ENCODE data around the gene PHACTR2. TPM values are rescaled to one million over a fixed set of nuclear protein-coding genes. Genes with fewer than 3 reads are reported as not detected.

PHACTR2 gene
- total and polyA plus RNA-seq, 10 of the 15 experiments (the other 5 are each of a cell fraction or from before 2014, with no cell fraction given), result 1.4 to 19.1 (median 5.3) TPM

DNA sequence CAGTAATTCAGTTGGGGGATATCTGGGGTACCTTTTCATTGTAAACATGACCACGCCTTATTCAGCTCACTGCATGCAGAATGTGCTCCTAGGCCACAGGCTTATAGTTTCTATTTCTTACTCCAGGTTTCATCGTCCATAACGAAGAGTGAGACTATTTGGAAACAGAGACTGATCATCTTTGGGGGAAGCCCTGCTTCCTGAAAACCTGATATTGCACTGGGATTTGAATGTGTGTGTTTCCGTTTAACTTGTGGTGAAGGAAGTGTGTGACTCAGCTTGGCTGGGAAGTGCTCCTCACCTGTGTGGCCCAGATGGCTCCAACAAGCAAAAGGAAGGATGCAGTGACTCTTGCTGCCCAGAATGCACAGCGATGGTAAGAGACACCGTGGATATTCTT lies 145.8 kb downstream of the PHACTR2 start:
- SMC1A ChIA-PET (ENCODE audit: uncharacterized antibody, unreplicated experiment), result no interaction called here
- Histone ChIP-seq H3K36me3 (ENCODE audit: control insufficient read depth in 2 of 2, insufficient read depth in 2 of 2, low read length in 1 of 2) (no peaks in the 10 kb centered on the region), H3K4me2 (ENCODE audit: control insufficient read depth, insufficient read depth) (no peak overlapping the region), H3K9ac (ENCODE audit: control insufficient read depth, insufficient read depth, low read length) (no peak overlapping the region), H3K4me3 (no peak overlapping the region), H3K27me3 (replicated peaks in 1 of 2; ENCODE audit: control insufficient read depth in 2 of 2, insufficient read depth in 2 of 2, low read length in 1 of 2) (no peaks in the 10 kb centered on the region), H3K9me3 (replicated peaks; ENCODE audit: control insufficient read depth, insufficient read depth, low read length) (no peaks in the 10 kb centered on the region), H2AFZ (ENCODE audit: control insufficient read depth, low read depth, low read length) (no peak overlapping the region), H4K20me1 (ENCODE audit: control insufficient read depth, insufficient read depth) (no peaks in the 10 kb centered on the region), H3K79me2 (ENCODE audit: control insufficient read depth, insufficient read depth, low read length) (no peaks in the 10 kb centered on the region), H3K27ac (ENCODE audit: control insufficient read depth, insufficient read depth) (no peak overlapping the region), H3K4me1 (ENCODE audit: control insufficient read depth, insufficient read depth, low read length) (no peaks in the 10 kb centered on the region)
- FAIRE-seq (no peak), ATAC-seq (no peak), DNase-seq (ENCODE audit: low read depth, low spot score) (no peak)
- intact Hi-C loops (cut with micrococcal nuclease; ENCODE audit: unreplicated experiment) (no loop called here), in situ Hi-C loops (cut with MboI) (no loop called here)
- BruUV-seq (replicated peaks), result no TSS peak
- CTCF ChIA-PET, result no interaction called here
- POLR2A ChIA-PET, result no interaction called here
- RAD21 ChIA-PET (ENCODE audit: unreplicated experiment), result no interaction called here
- WGBS (ENCODE audit: insufficient coverage, insufficient replicate concordance, low lambda C conversion rate, missing lambda C conversion rate), result 58% methylated on average over 6 of the region's 6 CpGs
- TF ChIP-seq RCOR1 (conservative IDR thresholded peaks at IDR 0.05; ENCODE audit: low read depth, low read length), result no peak
- no peak for TF ChIP-seq SREBF2 (IDR thresholded peaks at IDR 0.05; ENCODE audit: low read length)
- TF ChIP-seq JUND (IDR thresholded peaks at IDR 0.05; ENCODE audit: low read depth, low read length), result no peak
- TF ChIP-seq ZNF207 (IDR thresholded peaks at IDR 0.05; ENCODE audit: borderline replicate concordance), result no peak
- TF ChIP-seq, protein P1, sequence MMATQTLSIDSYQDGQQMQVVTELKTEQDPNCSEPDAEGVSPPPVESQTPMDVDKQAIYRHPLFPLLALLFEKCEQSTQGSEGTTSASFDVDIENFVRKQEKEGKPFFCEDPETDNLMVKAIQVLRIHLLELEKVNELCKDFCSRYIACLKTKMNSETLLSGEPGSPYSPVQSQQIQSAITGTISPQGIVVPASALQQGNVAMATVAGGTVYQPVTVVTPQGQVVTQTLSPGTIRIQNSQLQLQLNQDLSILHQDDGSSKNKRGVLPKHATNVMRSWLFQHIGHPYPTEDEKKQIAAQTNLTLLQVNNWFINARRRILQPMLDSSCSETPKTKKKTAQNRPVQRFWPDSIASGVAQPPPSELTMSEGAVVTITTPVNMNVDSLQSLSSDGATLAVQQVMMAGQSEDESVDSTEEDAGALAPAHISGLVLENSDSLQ (IDR thresholded peaks at IDR 0.05), result no peak
- TF ChIP-seq, protein P2, sequence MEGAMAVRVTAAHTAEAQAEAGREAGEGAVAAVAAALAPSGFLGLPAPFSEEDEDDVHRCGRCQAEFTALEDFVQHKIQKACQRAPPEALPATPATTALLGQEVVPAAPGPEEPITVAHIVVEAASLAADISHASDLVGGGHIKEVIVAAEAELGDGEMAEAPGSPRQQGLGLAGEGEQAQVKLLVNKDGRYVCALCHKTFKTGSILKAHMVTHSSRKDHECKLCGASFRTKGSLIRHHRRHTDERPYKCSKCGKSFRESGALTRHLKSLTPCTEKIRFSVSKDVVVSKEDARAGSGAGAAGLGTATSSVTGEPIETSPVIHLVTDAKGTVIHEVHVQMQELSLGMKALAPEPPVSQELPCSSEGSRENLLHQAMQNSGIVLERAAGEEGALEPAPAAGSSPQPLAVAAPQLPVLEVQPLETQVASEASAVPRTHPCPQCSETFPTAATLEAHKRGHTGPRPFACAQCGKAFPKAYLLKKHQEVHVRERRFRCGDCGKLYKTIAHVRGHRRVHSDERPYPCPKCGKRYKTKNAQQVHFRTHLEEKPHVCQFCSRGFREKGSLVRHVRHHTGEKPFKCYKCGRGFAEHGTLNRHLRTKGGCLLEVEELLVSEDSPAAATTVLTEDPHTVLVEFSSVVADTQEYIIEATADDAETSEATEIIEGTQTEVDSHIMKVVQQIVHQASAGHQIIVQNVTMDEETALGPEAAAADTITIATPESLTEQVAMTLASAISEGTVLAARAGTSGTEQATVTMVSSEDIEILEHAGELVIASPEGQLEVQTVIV (IDR thresholded peaks at IDR 0.05; ENCODE audit: borderline replicate concordance, partially characterized antibody), result no peak
- no peak for TF ChIP-seq CREB1 (IDR thresholded peaks at IDR 0.05; ENCODE audit: low read depth)
- TF ChIP-seq CHD4 (IDR thresholded peaks at IDR 0.05), result no peak
- TF ChIP-seq ZNF274 (IDR thresholded peaks at IDR 0.05; ENCODE audit: insufficient read depth, insufficient read length), result no peak
- no peak for TF ChIP-seq BCL11A (IDR thresholded peaks at IDR 0.05; ENCODE audit: low read depth, low read length)
- TF ChIP-seq JUNB (IDR thresholded peaks at IDR 0.05), result no peak
- TF ChIP-seq MXI1 (IDR thresholded peaks at IDR 0.05; ENCODE audit: low read depth, low read length), result no peak
